GM18858 (cell line): Measurements from ENCODE around the gene DENND11.

Source experiments
- ATAC-seq: cut with Tn5 transposase; IDR thresholded peaks from one replicate; pipeline ENCODE4 v1.9.1; 2021; ENCODE audit not compliant: unreplicated experiment

Gene DENND11

GRCh38 chr7:141702047-141702567 is at the start of gene DENND11:
DENND11 (minus strand) TSS chr7:141702166; CDS start chr7:141702153, 13 bp downstream.
- ATAC-seq: peak; percentile 67

GRCh38 chr7:141748396-141748795 is 46.4 kb upstream of the DENND11 start:
- no peak for ATAC-seq

- no peak for ATAC-seq
Observed at GRCh38 chr7:141744131-141744530, 42.2 kb upstream of the DENND11 start.

GRCh38 chr7:141742229-141742628 is 40.3 kb upstream of the DENND11 start:
- ATAC-seq: no peak

- no peak for ATAC-seq
Observed at GRCh38 chr7:141739250-141739649, 37.3 kb upstream of the DENND11 start.

- no peak for ATAC-seq
Observed at GRCh38 chr7:141738592-141739013, 36.6 kb upstream of the DENND11 start.

- peak; percentile 89 for ATAC-seq
Observed at GRCh38 chr7:141737836-141738591, 36.0 kb upstream of the DENND11 start, which contains the start of gene SSBP1. SSBP1 (plus strand) TSS chr7:141738358; CDS start chr7:141739167, 809 bp downstream.

- ATAC-seq: no peak
Observed at GRCh38 chr7:141737118-141737835, 35.3 kb upstream of the DENND11 start.

- ATAC-seq: no peak
Observed at GRCh38 chr7:141731476-141732149, 29.6 kb upstream of the DENND11 start.

GRCh38 chr7:141729020-141729419 is 27.1 kb upstream of the DENND11 start:
- no peak for ATAC-seq

- no peak for ATAC-seq
Observed at GRCh38 chr7:141722529-141722928, 20.6 kb upstream of the DENND11 start.

- ATAC-seq: no peak
Observed at GRCh38 chr7:141717450-141717849, 15.5 kb upstream of the DENND11 start.

GRCh38 chr7:141715794-141716689 is 14.1 kb upstream of the DENND11 start:
- ATAC-seq: no peak

GRCh38 chr7:141715018-141715417 is 13.1 kb upstream of the DENND11 start:
- ATAC-seq: no peak

- no peak for ATAC-seq
Observed at GRCh38 chr7:141714571-141714970, 12.6 kb upstream of the DENND11 start.

- ATAC-seq: no peak
Observed at GRCh38 chr7:141713890-141714289, 11.9 kb upstream of the DENND11 start.

- no peak for ATAC-seq
Observed at GRCh38 chr7:141712603-141713255, 10.8 kb upstream of the DENND11 start.

- ATAC-seq: no peak
Observed at GRCh38 chr7:141710301-141710700, 8.3 kb upstream of the DENND11 start.

GRCh38 chr7:141709749-141710148 is 7.8 kb upstream of the DENND11 start:
- no peak for ATAC-seq

- ATAC-seq: no peak
Observed at GRCh38 chr7:141709318-141709717, 7.4 kb upstream of the DENND11 start.
